HG03469 (cell line): Measurements from ENCODE around the gene THBS1.

Experiments used
- ATAC-seq: cut with Tn5 transposase; IDR thresholded peaks from one replicate; pipeline ENCODE4 v1.9.1; 2021; ENCODE audit warnings: mild to moderate bottlenecking, moderate library complexity, moderate number of reproducible peaks; ENCODE audit not compliant: unreplicated experiment

The THBS1 gene

GRCh38 chr15:39588531-39589192 lies 7.8 kb downstream of the THBS1 start:
- no peak for ATAC-seq

- ATAC-seq: no peak
These were observed 8.4 kb downstream of the THBS1 start for GRCh38 chr15:39589193-39589814.

GRCh38 chr15:39589815-39590644 lies 9.2 kb downstream of the THBS1 start:
- no peak for ATAC-seq

GRCh38 chr15:39591141-39591895 lies 10.4 kb downstream of the THBS1 start:
- ATAC-seq: no peak

DNA sequence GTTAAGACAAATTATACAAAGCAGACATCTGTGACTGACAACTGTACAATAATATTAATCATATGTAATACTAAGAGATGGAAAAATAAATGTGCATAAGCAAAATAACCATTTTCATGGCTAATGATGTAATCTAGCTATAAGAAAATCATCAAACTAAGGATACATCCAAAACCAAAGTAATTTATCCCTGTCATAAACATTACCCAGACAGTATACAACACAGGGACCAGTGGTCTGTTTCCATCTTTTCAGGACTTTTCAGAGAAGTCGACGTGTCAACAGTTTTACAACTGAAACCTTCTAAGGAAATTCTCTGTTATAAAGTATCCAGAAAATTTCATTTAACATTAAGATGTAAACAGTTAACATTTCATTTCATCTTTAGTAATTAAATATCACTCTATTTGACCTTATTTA lies 11.0 kb downstream of the THBS1 start:
- ATAC-seq: no peak

- no peak for ATAC-seq
These were observed 11.6 kb downstream of the THBS1 start for GRCh38 chr15:39592500-39592899.

DNA sequence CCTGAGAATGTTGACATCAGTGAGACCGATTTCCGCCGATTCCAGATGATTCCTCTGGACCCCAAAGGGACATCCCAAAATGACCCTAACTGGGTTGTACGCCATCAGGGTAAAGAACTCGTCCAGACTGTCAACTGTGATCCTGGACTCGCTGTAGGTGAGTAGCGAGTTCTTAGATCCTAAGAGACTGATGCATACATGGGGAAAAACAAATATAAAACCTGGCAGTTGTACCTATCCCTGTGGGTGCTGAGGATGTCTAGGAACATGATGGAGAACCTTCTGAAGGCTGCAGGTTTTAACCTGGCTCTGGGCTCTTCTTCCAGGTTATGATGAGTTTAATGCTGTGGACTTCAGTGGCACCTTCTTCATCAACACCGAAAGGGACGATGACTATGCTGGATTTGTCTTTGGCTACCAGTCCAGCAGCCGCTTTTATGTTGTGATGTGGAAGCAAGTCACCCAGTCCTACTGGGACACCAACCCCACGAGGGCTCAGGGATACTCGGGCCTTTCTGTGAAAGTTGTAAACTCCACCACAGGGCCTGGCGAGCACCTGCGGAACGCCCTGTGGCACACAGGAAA lies 12.3 kb downstream of the THBS1 start:
- no peak for ATAC-seq

DNA sequence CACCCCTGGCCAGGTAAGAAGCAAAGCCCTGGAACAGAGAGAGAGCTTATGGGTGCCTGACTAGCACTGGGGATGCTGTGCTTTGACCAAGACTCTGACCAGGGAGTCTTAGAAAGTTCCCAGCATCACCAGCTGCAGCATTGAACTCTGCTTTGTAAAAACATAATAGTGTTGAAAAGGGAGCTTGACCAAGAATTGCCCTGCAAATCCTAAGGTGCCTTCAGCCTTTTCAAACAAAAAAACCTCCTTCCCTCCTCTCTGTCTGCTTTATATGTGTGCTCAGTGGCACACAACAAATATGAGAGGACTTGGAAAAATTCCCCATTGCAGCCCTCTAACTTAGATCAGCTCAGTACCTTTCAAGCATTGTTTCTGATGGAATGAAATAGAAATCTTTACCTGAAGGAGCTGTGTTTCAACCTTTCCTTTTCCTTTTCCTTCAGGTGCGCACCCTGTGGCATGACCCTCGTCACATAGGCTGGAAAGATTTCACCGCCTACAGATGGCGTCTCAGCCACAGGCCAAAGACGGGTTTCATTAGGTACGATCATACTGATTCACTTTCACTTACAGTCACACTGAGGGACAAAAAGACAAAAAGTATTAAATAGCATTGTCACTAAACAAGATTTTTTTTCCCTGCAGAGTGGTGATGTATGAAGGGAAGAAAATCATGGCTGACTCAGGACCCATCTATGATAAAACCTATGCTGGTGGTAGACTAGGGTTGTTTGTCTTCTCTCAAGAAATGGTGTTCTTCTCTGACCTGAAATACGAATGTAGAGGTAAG lies 13.0 kb downstream of the THBS1 start:
- no peak for ATAC-seq

DNA sequence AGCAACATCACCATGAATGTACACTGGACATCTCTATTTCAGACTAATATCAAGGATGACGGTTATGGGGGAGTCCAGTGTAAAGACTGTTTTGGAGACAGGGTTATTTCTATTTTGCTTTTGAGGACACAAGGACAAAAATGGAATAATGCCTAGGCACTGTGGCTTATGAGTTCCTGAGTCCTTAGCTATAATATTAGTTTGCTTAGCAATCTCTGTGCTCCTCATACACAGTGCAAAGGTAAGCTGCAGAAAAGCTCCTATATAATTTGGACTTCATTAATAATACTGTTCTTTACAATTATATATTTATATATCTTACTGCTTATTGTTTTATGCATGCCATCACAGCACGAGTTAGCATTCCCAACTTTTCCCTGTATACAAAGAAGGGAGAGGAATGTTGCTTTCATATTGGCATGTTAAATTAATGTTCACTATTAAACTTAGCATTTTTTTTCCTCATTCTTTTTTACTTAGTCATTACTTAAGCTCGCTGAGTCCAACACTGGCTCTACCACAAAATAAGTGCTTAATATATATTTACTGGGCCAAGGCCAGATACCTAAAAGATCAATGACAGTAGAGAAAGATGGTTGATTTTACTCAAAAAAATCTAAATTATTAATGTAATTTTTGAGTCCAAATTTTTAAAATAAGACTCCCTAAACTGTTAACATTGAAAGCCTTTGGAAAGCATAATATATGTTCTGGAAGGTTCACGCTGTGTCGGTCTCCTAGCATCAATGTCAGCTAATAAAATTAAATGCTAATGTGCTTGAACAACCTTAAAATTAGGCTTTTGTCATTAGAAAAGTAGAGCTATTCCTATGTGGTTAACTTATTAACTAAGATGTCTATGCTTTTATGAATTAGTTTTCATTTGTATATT lies 13.8 kb downstream of the THBS1 start:
- ATAC-seq: no peak

DNA sequence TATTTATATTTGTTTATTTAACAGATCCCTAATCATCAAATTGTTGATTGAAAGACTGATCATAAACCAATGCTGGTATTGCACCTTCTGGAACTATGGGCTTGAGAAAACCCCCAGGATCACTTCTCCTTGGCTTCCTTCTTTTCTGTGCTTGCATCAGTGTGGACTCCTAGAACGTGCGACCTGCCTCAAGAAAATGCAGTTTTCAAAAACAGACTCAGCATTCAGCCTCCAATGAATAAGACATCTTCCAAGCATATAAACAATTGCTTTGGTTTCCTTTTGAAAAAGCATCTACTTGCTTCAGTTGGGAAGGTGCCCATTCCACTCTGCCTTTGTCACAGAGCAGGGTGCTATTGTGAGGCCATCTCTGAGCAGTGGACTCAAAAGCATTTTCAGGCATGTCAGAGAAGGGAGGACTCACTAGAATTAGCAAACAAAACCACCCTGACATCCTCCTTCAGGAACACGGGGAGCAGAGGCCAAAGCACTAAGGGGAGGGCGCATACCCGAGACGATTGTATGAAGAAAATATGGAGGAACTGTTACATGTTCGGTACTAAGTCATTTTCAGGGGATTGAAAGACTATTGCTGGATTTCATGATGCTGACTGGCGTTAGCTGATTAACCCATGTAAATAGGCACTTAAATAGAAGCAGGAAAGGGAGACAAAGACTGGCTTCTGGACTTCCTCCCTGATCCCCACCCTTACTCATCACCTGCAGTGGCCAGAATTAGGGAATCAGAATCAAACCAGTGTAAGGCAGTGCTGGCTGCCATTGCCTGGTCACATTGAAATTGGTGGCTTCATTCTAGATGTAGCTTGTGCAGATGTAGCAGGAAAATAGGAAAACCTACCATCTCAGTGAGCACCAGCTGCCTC lies 14.7 kb downstream of the THBS1 start:
- no peak for ATAC-seq

GRCh38 chr15:39596358-39597051 lies 15.6 kb downstream of the THBS1 start:
- ATAC-seq: no peak

- ATAC-seq: no peak
These were observed 16.5 kb downstream of the THBS1 start for GRCh38 chr15:39597336-39597735.

- ATAC-seq: no peak
These were observed 16.9 kb downstream of the THBS1 start for GRCh38 chr15:39597751-39598185.

GRCh38 chr15:39598186-39598850 lies 17.4 kb downstream of the THBS1 start:
- no peak for ATAC-seq

- ATAC-seq: no peak
These were observed 18.3 kb downstream of the THBS1 start for GRCh38 chr15:39598958-39599845.

GRCh38 chr15:39599871-39600270 lies 19.0 kb downstream of the THBS1 start:
- no peak for ATAC-seq
